Measurements from ENCODE around the gene TMEM255B.

DNA sequence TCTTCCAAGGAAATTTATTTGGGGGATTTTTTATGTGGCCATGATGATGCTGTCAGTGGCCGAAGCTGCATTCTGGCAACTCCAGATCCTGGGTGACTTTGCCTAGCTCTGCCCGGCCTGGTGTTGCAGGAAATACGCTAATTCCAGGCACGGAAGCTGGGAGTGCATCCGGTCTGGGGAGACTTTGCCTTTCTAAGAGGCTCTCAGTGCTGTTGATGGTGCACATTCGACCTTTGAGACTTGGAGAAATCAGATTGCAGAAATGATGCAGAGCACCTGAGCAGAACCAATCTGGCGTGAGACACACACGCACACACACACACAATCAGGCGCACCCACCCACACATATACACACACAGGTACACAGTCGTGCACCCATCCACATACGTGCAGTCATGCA is 5.9 kb upstream of the TMEM255B start:
- TF ChIP-seq POLR2A (IDR thresholded peaks at IDR 0.05; ENCODE audit: low read depth, low read length) (no peak), CEBPB (IDR thresholded peaks at IDR 0.05; ENCODE audit: low read depth, low read length) (no peak), CTCF (conservative IDR thresholded peaks at IDR 0.05; ENCODE audit: low read depth, low read length) (no peak), CHD1 (IDR thresholded peaks at IDR 0.05; ENCODE audit: low read depth, low read length) (no peak), FOS (IDR thresholded peaks at IDR 0.05; ENCODE audit: low read depth, low read length) (no peak), MXI1 (IDR thresholded peaks at IDR 0.05; ENCODE audit: borderline replicate concordance, low read depth, low read length) (no peak), BHLHE40 (IDR thresholded peaks at IDR 0.05; ENCODE audit: low read depth, low read length) (no peak), RCOR1 (IDR thresholded peaks at IDR 0.05; ENCODE audit: insufficient replicate concordance, low read length) (no peak), SMC3 (IDR thresholded peaks at IDR 0.05; ENCODE audit: low read depth, low read length) (no peak)

All from IMR-90 (cell line).